ENCODE data around the gene ZSWIM4. TPM values are rescaled to one million over a fixed set of nuclear protein-coding genes. Genes with fewer than 3 reads are reported as not detected.

ZSWIM4 gene
- total and polyA plus RNA-seq, 2 of the 13 experiments (the other 11 are each of a cell fraction or from before 2014, with no cell fraction given), result 0.33 to 0.86 TPM

- TF ChIP-seq SIX4 (CRISPR knock-in tag; IDR thresholded peaks at IDR 0.05) (peak; percentile 37; the same call in 1 of the 2 replicates), MTA1 (CRISPR knock-in tag; IDR thresholded peaks at IDR 0.05; ENCODE audit: borderline replicate concordance) (peak; percentile 70; the same call in 1 of the 2 replicates), FIP1L1 (IDR thresholded peaks at IDR 0.05; ENCODE audit: borderline replicate concordance, insufficient read depth, low read depth, low read length) (0 out of 2 replicates have a peak, but pooled peaks have one; percentile 47), ZNF264 (CRISPR knock-in tag; IDR thresholded peaks at IDR 0.05) (0 out of 2 replicates have a peak, but pooled peaks have one; percentile 13), CHD2 (IDR thresholded peaks at IDR 0.05; ENCODE audit: low read depth, low read length) (no peak), NRL (CRISPR knock-in tag; IDR thresholded peaks at IDR 0.05; ENCODE audit: borderline replicate concordance) (0 out of 2 replicates have a peak, but pooled peaks have one; percentile 9), HIVEP1 (CRISPR knock-in tag; IDR thresholded peaks at IDR 0.05) (peak; percentile 92), ZNF558 (CRISPR knock-in tag; IDR thresholded peaks at IDR 0.05; ENCODE audit: borderline replicate concordance) (0 out of 2 replicates have a peak, but pooled peaks have one; percentile 13), ZSCAN29 (CRISPR knock-in tag; conservative IDR thresholded peaks at IDR 0.05) (peak; percentile 61; the same call in 1 of the 2 replicates), SIN3A (IDR thresholded peaks at IDR 0.05; ENCODE audit: borderline replicate concordance, low read depth, low read length) (peak; percentile 54; the same call in 1 of the 2 replicates), SSRP1 (CRISPR knock-in tag; IDR thresholded peaks at IDR 0.05) (no peak), ZNF605 (CRISPR knock-in tag; IDR thresholded peaks at IDR 0.05) (peak; percentile 52; the same call in 1 of the 2 replicates), ISL2 (CRISPR knock-in tag; IDR thresholded peaks at IDR 0.05) (peak; percentile 48; the same call in 1 of the 2 replicates), ONECUT2 (CRISPR knock-in tag; IDR thresholded peaks at IDR 0.05) (no peak), ZNF431 (CRISPR knock-in tag; IDR thresholded peaks at IDR 0.05; ENCODE audit: borderline replicate concordance, low read depth) (peak; percentile 86; the same call in 1 of the 2 replicates), ZNF839 (CRISPR knock-in tag; IDR thresholded peaks at IDR 0.05; ENCODE audit: borderline replicate concordance) (0 out of 2 replicates have a peak, but pooled peaks have one; percentile 57), NCOA2 (CRISPR knock-in tag; IDR thresholded peaks at IDR 0.05) (peak; percentile 64), LCORL (IDR thresholded peaks at IDR 0.05) (0 out of 2 replicates have a peak, but pooled peaks have one; percentile 15), LCORL (CRISPR knock-in tag; IDR thresholded peaks at IDR 0.05) (peak; percentile 77; the same call in 1 of the 2 replicates), E2F1 (CRISPR knock-in tag; IDR thresholded peaks at IDR 0.05) (no peak), ZBED4 (CRISPR knock-in tag; IDR thresholded peaks at IDR 0.05; ENCODE audit: borderline replicate concordance) (peak; percentile 16; the same call in 1 of the 2 replicates), HNF1B (CRISPR knock-in tag; IDR thresholded peaks at IDR 0.05) (peak; percentile 67; the same call in 1 of the 2 replicates), ZNF335 (CRISPR knock-in tag; IDR thresholded peaks at IDR 0.05) (peak; percentile 36; the same call in 1 of the 2 replicates)
These were observed 51.5 kb downstream of the ZSWIM4 start (continued) for GRCh38 chr19:13846557-13847406.
